HepG2 (cell line): ENCODE data around the gene ATRIP. TPM values are rescaled to one million over a fixed set of nuclear protein-coding genes. Genes with fewer than 3 reads are reported as not detected.

Experiments used
- ATAC-seq: fragments of 200-7000 bp; cut with Tn5 transposase; 3 replicates; pipeline ENCODE4 v1.9.1; 2020; ENCODE audit warnings: mild to moderate bottlenecking, moderate library complexity
- BruUV-seq: library from RNA; stranded (reverse); fragments of 400-500 nt; replicated peaks from 2 replicates; lab custom pipeline; 2021; lab: Mats Ljungman, UMichigan
- CTCF ChIA-PET: fragments of 300-600 bp; formaldehyde crosslinking; extraction: SDS; loops from one replicate; lab custom pipeline; 2021; ENCODE audit warnings: low total read pairs, inconsistent platforms, low intra/inter-chr PET ratio; lab: Yijun Ruan, JAX
- POLR2A ChIA-PET: fragments of 350-600 bp; sonication (Branson Sonifier 250); formaldehyde crosslinking; loops from one replicate; lab custom pipeline; 2020; ENCODE audit warnings: antibody characterized with exemption, inconsistent platforms; lab: Yijun Ruan, JAX
- DNase-seq: peaks from one replicate; pipeline ENCODE4 v3.0.0-alpha.2; 2015; ENCODE audit warnings: low spot score
- FAIRE-seq: peaks from 3 replicates; lab custom pipeline; 2011; peaks lifted over from hg19 to GRCh38; lab: Jason Lieb, UNC
- H2AFZ ChIP-seq: one replicate; pipeline ENCODE4 v1.6.1; 2011; ENCODE audit warnings: low read length, inconsistent platforms
- H3K27ac ChIP-seq: fragments of 300-600 bp; 3 replicates; pipeline ENCODE4 v1.8.0; 2011; ENCODE audit warnings: mixed run types, mild to moderate bottlenecking, mixed read lengths, low read length, inconsistent platforms; ENCODE audit not compliant: insufficient read depth; ENCODE audit errors: extremely low read length
- H3K27me3 ChIP-seq, 2 experiments: fragments of 200-600 bp in 1 of 2; 2 replicates in 1 of 2; 3 replicates in 1 of 2; pipeline versions ENCODE4 v1.6.0 to v1.8.0; 2011; ENCODE audit warnings: low read length in 2 of 2, mild to moderate bottlenecking in 2 of 2, moderate library complexity in 2 of 2, inconsistent platforms in 1 of 2; ENCODE audit not compliant: insufficient read depth in 2 of 2, control insufficient read depth in 1 of 2
- H3K36me3 ChIP-seq, 2 experiments: fragments of 200-600 bp in 1 of 2; replicated peaks in 1 of 2; 2 replicates in 1 of 2; 3 replicates in 1 of 2; pipeline versions ENCODE4 v1.5.1 to v1.8.0; 2011; ENCODE audit warnings: low read length in 2 of 2, inconsistent platforms in 1 of 2; ENCODE audit not compliant: insufficient read depth in 2 of 2, control insufficient read depth in 1 of 2
- H3K4me1 ChIP-seq: 2 replicates; pipeline ENCODE4 v1.5.1; 2012; ENCODE audit warnings: low read length, inconsistent platforms; ENCODE audit not compliant: insufficient read depth
- H3K4me2 ChIP-seq: 2 replicates; pipeline ENCODE4 v1.6.0; 2011; ENCODE audit warnings: low read depth, low read length, inconsistent platforms
- H3K4me3 ChIP-seq, 3 experiments: fragments of 200-600 bp in 1 of 3; sonication (generic), shearing (Covaris generic) in 1 of 3; replicated peaks in 1 of 3; 2 replicates each; pipeline ENCODE4 v1.5.1; 2011 to 2016; ENCODE audit warnings: low read length in 3 of 3, inconsistent platforms in 2 of 3, low read depth in 2 of 3, mild to moderate bottlenecking in 2 of 3, control low read depth in 1 of 3, mixed read lengths in 1 of 3; ENCODE audit not compliant: insufficient read depth in 1 of 3
- H3K79me2 ChIP-seq: one replicate; pipeline ENCODE4 v1.6.1; 2011; ENCODE audit warnings: low read length, inconsistent platforms; ENCODE audit not compliant: insufficient read depth
- H3K9ac ChIP-seq: 2 replicates; pipeline ENCODE4 v1.6.0; 2011; ENCODE audit warnings: mild to moderate bottlenecking, low read depth, low read length, inconsistent platforms; ENCODE audit not compliant: insufficient read depth
- H3K9me3 ChIP-seq: 2 replicates; pipeline ENCODE4 v1.5.1; 2012; ENCODE audit warnings: mild to moderate bottlenecking, low read length
- H4K20me1 ChIP-seq: 2 replicates; pipeline ENCODE4 v1.6.0; 2011; ENCODE audit warnings: inconsistent platforms, mild to moderate bottlenecking, low read length, moderate library complexity; ENCODE audit not compliant: insufficient read depth
- KDM5B ChIP-seq: sonication (generic); formaldehyde crosslinking; IDR thresholded peaks from 2 replicates; pipeline ENCODE4 v1.4.0; 2020; ENCODE audit warnings: missing genetic modification reagents, mild to moderate bottlenecking, borderline replicate concordance
- NR1H2 ChIP-seq: sonication (generic); formaldehyde crosslinking; IDR thresholded peaks from 2 replicates; pipeline ENCODE4 v1.8.1; 2022; ENCODE audit warnings: low read depth, missing genetic modification reagents, borderline replicate concordance
- NR3C1 ChIP-seq: sonication (generic); formaldehyde crosslinking; IDR thresholded peaks from 2 replicates; pipeline ENCODE4 v1.4.0; 2020; ENCODE audit warnings: missing genetic modification reagents
- SAFB2 ChIP-seq: sonication (generic); formaldehyde crosslinking; IDR thresholded peaks from 2 replicates; pipeline ENCODE4 v1.5.1; 2020; ENCODE audit warnings: missing genetic modification reagents, low read depth, mild to moderate bottlenecking, borderline replicate concordance
- SMYD3 ChIP-seq: sonication (generic); formaldehyde crosslinking; IDR thresholded peaks from 2 replicates; pipeline ENCODE4 v1.8.1; 2023; ENCODE audit warnings: mild to moderate bottlenecking, missing genetic modification reagents
- SNAPC2 ChIP-seq: sonication (generic); formaldehyde crosslinking; IDR thresholded peaks from 2 replicates; pipeline ENCODE4 v1.8.1; 2022; ENCODE audit warnings: mild to moderate bottlenecking, missing genetic modification reagents
- STAG1 ChIP-seq: sonication (generic); formaldehyde crosslinking; IDR thresholded peaks from 2 replicates; pipeline ENCODE4 v1.4.0; 2020; ENCODE audit warnings: missing genetic modification reagents
- XRCC5 ChIP-seq: fragments of 200-400 bp; formaldehyde crosslinking; optimal IDR thresholded peaks from 2 replicates; pipeline ENCODE3; 2017; ENCODE audit warnings: mild to moderate bottlenecking, low read length
- ZMYM3 ChIP-seq: sonication (generic); formaldehyde crosslinking; IDR thresholded peaks from 2 replicates; pipeline ENCODE4 v1.5.1; 2020; ENCODE audit warnings: mild to moderate bottlenecking, missing genetic modification reagents
- ZNF274 ChIP-seq: sonication (generic); formaldehyde crosslinking; IDR thresholded peaks from 2 replicates; pipeline ENCODE4 v1.5.1; 2020; ENCODE audit warnings: mild to moderate bottlenecking, missing genetic modification reagents
- ZNF3 ChIP-seq: IDR thresholded peaks from 2 replicates; pipeline ENCODE4 v1.7.0; 2017; ENCODE audit warnings: inconsistent platforms
- ZNF44 ChIP-seq: sonication (generic); formaldehyde crosslinking; IDR thresholded peaks from 2 replicates; pipeline ENCODE4 v1.5.1; 2020; ENCODE audit warnings: mild to moderate bottlenecking, missing genetic modification reagents
- ZNF710 ChIP-seq: sonication (generic); formaldehyde crosslinking; IDR thresholded peaks from 2 replicates; pipeline ENCODE4 v1.5.0; 2020; ENCODE audit warnings: mild to moderate bottlenecking, missing genetic modification reagents, borderline replicate concordance
- ZSCAN22 ChIP-seq: sonication (generic); formaldehyde crosslinking; IDR thresholded peaks from 2 replicates; pipeline ENCODE4 v1.4.0; 2020; ENCODE audit warnings: mild to moderate bottlenecking, missing genetic modification reagents
- WGBS: methylation state at CpG from one replicate; pipeline ENCODE4 v1.1.6; 2017; ENCODE audit warnings: low lambda C conversion rate; 5-methylcytosine and 5-hydroxymethylcytosine counted together
- in situ Hi-C: cut with HindIII; loops from 2 replicates; pipeline ENCODE4 v1.10.0; 2017; ENCODE audit warnings: low pct_unique_long_range_greater_than_20kb; ENCODE audit not compliant: extremely low pct_ligation_motif_present
- intact Hi-C: fragments of 100-400 bp; cut with micrococcal nuclease; formaldehyde crosslinking; loops from one replicate; pipeline ENCODE4 v1.10.0; 2022; ENCODE audit not compliant: unreplicated experiment
- polyA plus RNA-seq, 8 experiments: library from polyadenylated mRNA; depleted of rRNA in 3 of 8; stranded (reverse) in 7 of 8; unstranded in 1 of 8; fragments of >200 nt; fragmentation: Illumina TruSeq in 4 of 8; extraction: Trizol in 4 of 8; gene quantifications; 2 replicates each; pipeline versions ENCODE4 v1.2.1 to v1.2.3, GENCODE V29; 2011 to 2016; ENCODE audit warnings: low read depth in 4 of 8, missing spikeins in 1 of 8, mixed read lengths in 1 of 8; ENCODE audit not compliant: insufficient read depth in 1 of 8
- total RNA-seq, 5 experiments: library from RNA; depleted of rRNA; stranded (reverse); fragments of >200 nt; fragmentation: Illumina TruSeq; extraction: Trizol; gene quantifications; 2 replicates each; pipeline ENCODE4 v1.2.3, GENCODE V29; 2016; ENCODE audit warnings: low read depth in 1 of 5

The ATRIP gene
- total and polyA plus RNA-seq, 2 of the 13 experiments (the other 11 are each of a cell fraction or from before 2014, with no cell fraction given), result 5.1 to 12.5 TPM

DNA sequence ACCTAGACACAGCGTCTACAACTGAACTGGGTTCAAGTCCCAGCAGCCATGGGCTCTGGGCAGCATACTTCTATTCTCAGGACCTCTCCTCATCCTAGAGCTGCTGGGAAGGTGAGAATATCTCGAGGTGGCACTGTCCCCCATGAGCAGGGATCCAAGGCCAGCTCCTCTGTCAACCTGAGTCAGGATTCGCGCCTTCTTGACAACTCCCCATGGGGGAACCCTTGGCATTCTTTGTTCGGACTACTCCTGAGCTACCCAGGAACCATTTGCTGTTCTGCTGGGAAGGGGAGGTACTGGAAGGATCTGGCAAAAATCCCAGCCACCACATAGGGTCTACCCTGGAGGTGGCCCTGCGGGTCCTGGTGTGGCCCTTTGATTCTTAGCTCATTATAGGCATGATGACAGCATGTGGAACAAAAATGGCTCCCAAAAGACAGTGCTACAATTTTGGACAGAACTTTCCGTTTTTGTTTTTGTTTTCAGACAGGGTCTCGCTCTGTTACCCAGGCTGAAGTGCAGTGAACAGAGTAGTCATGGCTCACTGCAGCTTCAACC lies 38.9 kb upstream of the ATRIP start:
- Histone ChIP-seq H3K4me2 (no peak overlapping the region), H3K27me3 (no peaks in the 10 kb centered on the region), H3K27ac (no peak overlapping the region), H3K4me3 (no peak overlapping the region), H2AFZ (no peak overlapping the region), H3K9ac (no peak overlapping the region), H3K4me1 (no peaks in the 10 kb centered on the region), H3K9me3 (no peaks in the 10 kb centered on the region), H3K79me2 (no peaks in the 10 kb centered on the region), H3K36me3 (peaks cover 76 to 94% of the 10 kb centered on the region in 2 experiments), H4K20me1 (peaks cover 9% of the 10 kb centered on the region; the same call in 1 of the 2 replicates)
- ChIA-PET POLR2A (interaction anchor here (1.8 to 1.9 kb wide), 2 partner anchors 21 to 28 kb away, joined by 5 to 6 read pairs; no protein-coding TSS in a partner anchor), CTCF (interaction anchor here (1.6 kb wide), 1 partner anchor 28 kb away, joined by 5 read pairs; no protein-coding TSS in a partner anchor)
- in situ Hi-C loops (no loop called here), intact Hi-C loops (no loop called here)
- TF ChIP-seq ZNF3 (CRISPR knock-in tag), result no peak
- TF ChIP-seq SAFB2 (CRISPR knock-in tag), result no peak
- no peak for TF ChIP-seq SMYD3 (CRISPR knock-in tag)
- TF ChIP-seq KDM5B (CRISPR knock-in tag), result no peak
- no peak for TF ChIP-seq NR3C1
- no peak for TF ChIP-seq ZNF710 (CRISPR knock-in tag)
- TF ChIP-seq NR1H2 (CRISPR knock-in tag), result no peak
- TF ChIP-seq XRCC5, result no peak
- TF ChIP-seq ZNF274, result no peak
- TF ChIP-seq ZNF44 (CRISPR knock-in tag), result no peak
- no peak for TF ChIP-seq SNAPC2
- no peak for TF ChIP-seq ZMYM3 (CRISPR knock-in tag)
- no peak for TF ChIP-seq STAG1 (CRISPR knock-in tag)
- TF ChIP-seq ZSCAN22 (CRISPR knock-in tag), result no peak
- WGBS, result 93% methylated on average over 2 of the region's 8 CpGs
- DNase-seq (no peak), FAIRE-seq (no peak), ATAC-seq (no peak)
- no TSS peak for BruUV-seq
